ENCODE results near the gene PCDHB1.

DNA sequence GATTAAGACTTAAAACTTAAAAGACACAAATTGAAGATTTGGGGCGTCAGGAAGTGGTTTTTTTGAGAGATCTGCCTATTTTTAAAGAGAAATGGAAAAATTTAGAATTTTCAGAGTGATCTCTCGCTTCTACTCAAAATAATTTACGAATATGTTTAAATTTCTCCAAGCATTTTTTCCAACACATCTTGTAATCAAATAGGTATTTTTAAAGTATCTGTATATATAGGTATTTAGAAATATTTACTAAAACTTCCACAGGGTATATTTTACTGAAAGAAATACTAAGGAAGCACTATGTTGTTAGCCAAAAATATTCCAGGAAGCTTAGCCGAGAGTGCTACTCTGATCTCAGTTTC is 9.8 kb upstream of the PCDHB1 start:
- TF ChIP-seq, protein P1, sequence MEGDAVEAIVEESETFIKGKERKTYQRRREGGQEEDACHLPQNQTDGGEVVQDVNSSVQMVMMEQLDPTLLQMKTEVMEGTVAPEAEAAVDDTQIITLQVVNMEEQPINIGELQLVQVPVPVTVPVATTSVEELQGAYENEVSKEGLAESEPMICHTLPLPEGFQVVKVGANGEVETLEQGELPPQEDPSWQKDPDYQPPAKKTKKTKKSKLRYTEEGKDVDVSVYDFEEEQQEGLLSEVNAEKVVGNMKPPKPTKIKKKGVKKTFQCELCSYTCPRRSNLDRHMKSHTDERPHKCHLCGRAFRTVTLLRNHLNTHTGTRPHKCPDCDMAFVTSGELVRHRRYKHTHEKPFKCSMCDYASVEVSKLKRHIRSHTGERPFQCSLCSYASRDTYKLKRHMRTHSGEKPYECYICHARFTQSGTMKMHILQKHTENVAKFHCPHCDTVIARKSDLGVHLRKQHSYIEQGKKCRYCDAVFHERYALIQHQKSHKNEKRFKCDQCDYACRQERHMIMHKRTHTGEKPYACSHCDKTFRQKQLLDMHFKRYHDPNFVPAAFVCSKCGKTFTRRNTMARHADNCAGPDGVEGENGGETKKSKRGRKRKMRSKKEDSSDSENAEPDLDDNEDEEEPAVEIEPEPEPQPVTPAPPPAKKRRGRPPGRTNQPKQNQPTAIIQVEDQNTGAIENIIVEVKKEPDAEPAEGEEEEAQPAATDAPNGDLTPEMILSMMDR (IDR thresholded peaks at IDR 0.05; ENCODE audit: borderline replicate concordance, extremely low read depth, low read length, poor library complexity, severe bottlenecking), result no peak
- TF ChIP-seq EZH2 (IDR thresholded peaks at IDR 0.05; ENCODE audit: borderline replicate concordance, low read depth, low read length, severe bottlenecking), result no peak
